SK-N-SH (cell line): ENCODE results near the gene CEP89.

ENCODE experiments used
- EZH2phosphoT487 ChIP-seq: fragments of 200-600 bp; sonication (generic); IDR thresholded peaks from 2 replicates; pipeline ENCODE4 v1.6.1; 2017; ENCODE audit warnings: low read depth, mixed run types, mild to moderate bottlenecking, antibody characterized with exemption, moderate library complexity, borderline replicate concordance
- GATA2 ChIP-seq: sonication (generic); formaldehyde crosslinking; IDR thresholded peaks from 2 replicates; pipeline ENCODE4 v1.5.0; 2020; ENCODE audit warnings: mild to moderate bottlenecking, missing genetic modification reagents
- POLR2AphosphoS5 ChIP-seq: IDR thresholded peaks from 2 replicates; pipeline ENCODE4 v1.6.1; 2012; ENCODE audit warnings: low read depth, low read length
- RFX5 ChIP-seq: IDR thresholded peaks from 2 replicates; pipeline ENCODE4 v1.6.1; 2012; ENCODE audit warnings: mild to moderate bottlenecking, improper control_type of control experiment, low read length
- RXRA ChIP-seq: IDR thresholded peaks from 2 replicates; pipeline ENCODE4 v1.4.0; 2012; ENCODE audit warnings: low read depth, mild to moderate bottlenecking, borderline replicate concordance
- TAF1 ChIP-seq: IDR thresholded peaks from 2 replicates; pipeline ENCODE4 v1.6.1; 2012; ENCODE audit warnings: low read depth, mild to moderate bottlenecking, low read length, moderate library complexity, borderline replicate concordance
- YY1 ChIP-seq: IDR thresholded peaks from 2 replicates; pipeline ENCODE4 v1.4.0; 2012; ENCODE audit warnings: low read depth, mild to moderate bottlenecking
- TF ChIP-seq, protein P1 (sequence below): fragments of 200-600 bp; sonication (generic); IDR thresholded peaks from 2 replicates; pipeline ENCODE4 v1.6.1; 2017; ENCODE audit warnings: antibody characterized with exemption, mild to moderate bottlenecking, moderate library complexity
- TF ChIP-seq, protein P2 (sequence below): IDR thresholded peaks from 2 replicates; pipeline ENCODE4 v1.4.0; 2012; ENCODE audit warnings: low read depth
- TF ChIP-seq, protein P3 (sequence below): fragments of 150-350 bp; IDR thresholded peaks from 2 replicates; pipeline ENCODE4 v1.6.1; 2016; ENCODE audit warnings: mild to moderate bottlenecking, low read depth, low read length
- TF ChIP-seq, protein P4 (sequence below): IDR thresholded peaks from 2 replicates; pipeline ENCODE4; 2012

DNA sequence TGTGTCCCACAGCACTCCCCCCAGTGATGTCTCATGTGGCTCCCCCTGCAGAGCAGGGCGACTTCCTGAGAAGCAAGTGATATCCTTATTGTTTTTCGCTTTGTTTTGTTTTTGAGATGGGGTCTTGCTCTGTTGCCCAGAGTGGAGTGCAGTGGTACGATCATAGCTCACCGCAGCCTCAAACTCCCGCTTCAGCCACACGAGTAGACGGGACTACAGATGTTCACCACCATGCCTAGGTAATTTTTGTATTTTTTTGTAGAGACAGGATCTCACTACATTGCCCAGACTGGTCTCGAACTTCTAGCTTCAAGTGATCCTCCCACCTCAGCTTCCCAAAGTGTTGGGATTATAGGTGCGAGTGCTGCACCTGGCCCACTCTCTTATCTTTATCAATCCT is 5.0 kb downstream of the CEP89 start:
- TF ChIP-seq EZH2phosphoT487 (no peak), TAF1 (no peak), GATA2 (CRISPR knock-in tag) (no peak), YY1 (no peak), POLR2AphosphoS5 (no peak), RFX5 (no peak), RXRA (no peak)
- TF ChIP-seq, protein P1, sequence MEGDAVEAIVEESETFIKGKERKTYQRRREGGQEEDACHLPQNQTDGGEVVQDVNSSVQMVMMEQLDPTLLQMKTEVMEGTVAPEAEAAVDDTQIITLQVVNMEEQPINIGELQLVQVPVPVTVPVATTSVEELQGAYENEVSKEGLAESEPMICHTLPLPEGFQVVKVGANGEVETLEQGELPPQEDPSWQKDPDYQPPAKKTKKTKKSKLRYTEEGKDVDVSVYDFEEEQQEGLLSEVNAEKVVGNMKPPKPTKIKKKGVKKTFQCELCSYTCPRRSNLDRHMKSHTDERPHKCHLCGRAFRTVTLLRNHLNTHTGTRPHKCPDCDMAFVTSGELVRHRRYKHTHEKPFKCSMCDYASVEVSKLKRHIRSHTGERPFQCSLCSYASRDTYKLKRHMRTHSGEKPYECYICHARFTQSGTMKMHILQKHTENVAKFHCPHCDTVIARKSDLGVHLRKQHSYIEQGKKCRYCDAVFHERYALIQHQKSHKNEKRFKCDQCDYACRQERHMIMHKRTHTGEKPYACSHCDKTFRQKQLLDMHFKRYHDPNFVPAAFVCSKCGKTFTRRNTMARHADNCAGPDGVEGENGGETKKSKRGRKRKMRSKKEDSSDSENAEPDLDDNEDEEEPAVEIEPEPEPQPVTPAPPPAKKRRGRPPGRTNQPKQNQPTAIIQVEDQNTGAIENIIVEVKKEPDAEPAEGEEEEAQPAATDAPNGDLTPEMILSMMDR = no peak
- TF ChIP-seq, protein P2, sequence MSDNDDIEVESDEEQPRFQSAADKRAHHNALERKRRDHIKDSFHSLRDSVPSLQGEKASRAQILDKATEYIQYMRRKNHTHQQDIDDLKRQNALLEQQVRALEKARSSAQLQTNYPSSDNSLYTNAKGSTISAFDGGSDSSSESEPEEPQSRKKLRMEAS = no peak
- TF ChIP-seq, protein P3, sequence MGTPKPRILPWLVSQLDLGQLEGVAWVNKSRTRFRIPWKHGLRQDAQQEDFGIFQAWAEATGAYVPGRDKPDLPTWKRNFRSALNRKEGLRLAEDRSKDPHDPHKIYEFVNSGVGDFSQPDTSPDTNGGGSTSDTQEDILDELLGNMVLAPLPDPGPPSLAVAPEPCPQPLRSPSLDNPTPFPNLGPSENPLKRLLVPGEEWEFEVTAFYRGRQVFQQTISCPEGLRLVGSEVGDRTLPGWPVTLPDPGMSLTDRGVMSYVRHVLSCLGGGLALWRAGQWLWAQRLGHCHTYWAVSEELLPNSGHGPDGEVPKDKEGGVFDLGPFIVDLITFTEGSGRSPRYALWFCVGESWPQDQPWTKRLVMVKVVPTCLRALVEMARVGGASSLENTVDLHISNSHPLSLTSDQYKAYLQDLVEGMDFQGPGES = no peak
- TF ChIP-seq, protein P4, sequence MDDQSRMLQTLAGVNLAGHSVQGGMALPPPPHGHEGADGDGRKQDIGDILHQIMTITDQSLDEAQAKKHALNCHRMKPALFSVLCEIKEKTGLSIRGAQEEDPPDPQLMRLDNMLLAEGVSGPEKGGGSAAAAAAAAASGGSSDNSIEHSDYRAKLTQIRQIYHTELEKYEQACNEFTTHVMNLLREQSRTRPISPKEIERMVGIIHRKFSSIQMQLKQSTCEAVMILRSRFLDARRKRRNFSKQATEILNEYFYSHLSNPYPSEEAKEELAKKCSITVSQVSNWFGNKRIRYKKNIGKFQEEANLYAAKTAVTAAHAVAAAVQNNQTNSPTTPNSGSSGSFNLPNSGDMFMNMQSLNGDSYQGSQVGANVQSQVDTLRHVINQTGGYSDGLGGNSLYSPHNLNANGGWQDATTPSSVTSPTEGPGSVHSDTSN = no peak
